Nephron (organoid): ENCODE data around the gene MVD.

Source experiments
- H3K27ac Mint-ChIP-seq, 3 experiments: 2 replicates each; pipeline ENCODE4 v1.8.0; 2020; ENCODE audit warnings: mixed read lengths in 3 of 3, mild to moderate bottlenecking in 2 of 3, moderate library complexity in 1 of 3
- H3K27me3 Mint-ChIP-seq: 2 replicates; pipeline ENCODE4 v1.8.0; 2021; ENCODE audit warnings: low read depth, mild to moderate bottlenecking, moderate library complexity, mixed read lengths
- H3K36me3 Mint-ChIP-seq: 2 replicates; pipeline ENCODE4 v1.8.0; 2020; ENCODE audit warnings: low read depth, mixed read lengths
- H3K4me1 Mint-ChIP-seq: 2 replicates; pipeline ENCODE4 v1.8.0; 2020; ENCODE audit warnings: mixed read lengths
- H3K4me3 Mint-ChIP-seq, 3 experiments: 2 replicates each; pipeline ENCODE4 v1.8.0; 2020; ENCODE audit warnings: mild to moderate bottlenecking in 3 of 3, mixed read lengths in 3 of 3, moderate library complexity in 2 of 3
- H3K9me3 Mint-ChIP-seq: 2 replicates; pipeline ENCODE4 v1.8.0; 2020; ENCODE audit warnings: mixed read lengths
- CTCF ChIP-seq, 3 experiments: fragments of 200-600 bp; sonication (generic); IDR thresholded peaks; one replicate each; pipeline ENCODE4 v1.5.0; 2021; ENCODE audit warnings: antibody characterized with exemption in 3 of 3; ENCODE audit not compliant: unreplicated experiment in 3 of 3

The MVD gene

DNA sequence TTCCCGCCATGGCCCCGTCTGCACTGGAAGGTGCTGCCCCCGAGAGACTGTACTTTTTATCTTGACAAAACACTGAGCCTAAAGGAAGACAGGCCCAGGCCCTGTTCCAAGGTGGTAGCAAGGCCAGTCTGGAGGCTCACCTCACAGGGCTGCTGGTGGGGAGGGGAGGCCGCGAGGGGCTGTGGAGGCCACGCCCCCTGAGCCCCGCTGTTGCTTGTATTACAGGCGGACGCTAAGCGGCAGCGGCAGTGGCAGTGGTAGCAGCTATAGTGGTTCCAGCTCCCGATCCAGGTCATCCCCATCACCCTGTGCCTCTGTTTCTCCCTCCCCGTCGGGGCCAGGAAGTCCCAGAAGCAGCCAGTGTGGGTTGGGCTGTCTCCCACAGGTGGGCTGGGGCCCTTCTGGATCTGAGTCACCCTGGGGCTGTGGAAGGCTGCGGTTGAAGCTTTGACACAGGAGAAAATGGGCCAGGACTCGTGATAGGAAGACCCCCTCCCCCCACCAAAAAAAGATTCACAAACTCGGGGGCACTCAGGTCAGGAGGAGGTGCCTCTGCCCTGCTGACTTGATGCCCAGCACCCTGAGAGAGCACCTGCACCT is 37.8 kb downstream of the MVD start:
- no peaks in the 10 kb centered on the region for H3K9me3 Mint-ChIP-seq
- H3K36me3 Mint-ChIP-seq = peaks cover 42% of the 10 kb centered on the region
- H3K4me1 Mint-ChIP-seq = no peaks in the 10 kb centered on the region
- H3K4me3 Mint-ChIP-seq = no peak overlapping the region
- H3K27me3 Mint-ChIP-seq = no peaks in the 10 kb centered on the region
- H3K27ac Mint-ChIP-seq = no peak overlapping the region
- no peak for TF ChIP-seq CTCF (IDR thresholded peaks at IDR 0.05; ENCODE audit: unreplicated experiment in 3 of 3)

GRCh38 chr16:88624481-88624880 is 38.4 kb downstream of the MVD start:
- no peaks in the 10 kb centered on the region for H3K27me3 Mint-ChIP-seq
- H3K4me3 Mint-ChIP-seq = no peak overlapping the region
- no peaks in the 10 kb centered on the region for H3K4me1 Mint-ChIP-seq
- H3K36me3 Mint-ChIP-seq = peaks cover 39% of the 10 kb centered on the region
- no peak overlapping the region for H3K27ac Mint-ChIP-seq
- no peak for TF ChIP-seq CTCF (IDR thresholded peaks at IDR 0.05; ENCODE audit: unreplicated experiment in 3 of 3)
- no peaks in the 10 kb centered on the region for H3K9me3 Mint-ChIP-seq

DNA sequence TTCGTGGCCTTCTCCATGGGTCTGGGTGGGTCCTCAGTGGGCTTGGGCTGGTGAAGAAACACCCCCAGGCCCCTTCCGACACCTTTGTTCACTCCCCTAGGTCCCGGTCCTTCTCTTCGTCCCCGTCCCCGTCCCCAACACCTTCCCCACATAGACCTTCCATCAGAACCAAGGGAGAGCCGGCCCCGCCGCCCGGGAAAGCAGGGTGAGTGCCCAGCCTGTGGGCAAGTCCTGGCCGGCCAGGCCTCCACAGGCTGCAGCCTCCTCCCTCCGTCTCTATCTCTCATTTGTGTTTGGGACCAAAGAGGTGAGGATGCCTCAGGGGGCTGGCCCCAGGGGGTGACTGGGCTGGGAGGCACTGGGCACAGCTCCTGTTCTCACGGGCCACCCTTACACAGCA is 39.0 kb downstream of the MVD start:
- Mint-ChIP-seq H3K27ac (no peak overlapping the region), H3K4me3 (no peak overlapping the region), H3K9me3 (no peaks in the 10 kb centered on the region), H3K4me1 (no peaks in the 10 kb centered on the region), H3K36me3 (peaks cover 43% of the 10 kb centered on the region), H3K27me3 (no peaks in the 10 kb centered on the region)
- TF ChIP-seq CTCF (IDR thresholded peaks at IDR 0.05; ENCODE audit: unreplicated experiment in 3 of 3) = no peak

- H3K36me3 Mint-ChIP-seq = peaks cover 35% of the 10 kb centered on the region
- no peaks in the 10 kb centered on the region for H3K4me1 Mint-ChIP-seq
- H3K27ac Mint-ChIP-seq = no peak overlapping the region
- no peaks in the 10 kb centered on the region for H3K9me3 Mint-ChIP-seq
- no peak overlapping the region for H3K4me3 Mint-ChIP-seq
- H3K27me3 Mint-ChIP-seq = no peaks in the 10 kb centered on the region
- TF ChIP-seq CTCF (IDR thresholded peaks at IDR 0.05; ENCODE audit: unreplicated experiment in 3 of 3) = no peak
Observed at GRCh38 chr16:88622866-88623265, 40.0 kb downstream of the MVD start.

DNA sequence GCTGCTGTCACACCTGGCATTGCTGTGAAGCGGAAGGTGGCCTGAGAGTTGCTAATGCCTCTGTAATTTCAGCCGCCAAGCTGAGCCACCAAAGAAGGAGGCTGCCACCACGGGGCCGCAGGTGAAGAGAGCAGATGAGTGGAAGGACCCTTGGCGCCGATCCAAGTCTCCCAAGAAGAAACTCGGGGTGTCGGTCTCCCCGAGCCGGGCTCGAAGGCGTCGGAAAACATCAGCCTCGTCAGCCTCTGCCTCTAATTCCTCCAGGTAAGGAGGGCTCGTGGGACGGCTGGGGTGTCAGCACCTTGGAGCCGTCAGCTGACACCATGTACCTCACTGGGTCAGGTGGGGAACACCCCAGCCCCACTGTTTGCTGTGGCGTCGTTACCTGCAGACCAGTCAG is 40.8 kb downstream of the MVD start:
- Mint-ChIP-seq H3K4me3 (no peak overlapping the region), H3K27me3 (no peaks in the 10 kb centered on the region), H3K27ac (no peak overlapping the region), H3K9me3 (no peaks in the 10 kb centered on the region), H3K4me1 (no peaks in the 10 kb centered on the region), H3K36me3 (peaks cover 32% of the 10 kb centered on the region)
- no peak for TF ChIP-seq CTCF (IDR thresholded peaks at IDR 0.05; ENCODE audit: unreplicated experiment in 3 of 3)
